Kidney (tissue), 14 donors: Measurements from ENCODE around the gene ACVR1. TPM values are rescaled to one million over a fixed set of nuclear protein-coding genes. Genes with fewer than 3 reads are reported as not detected.

Source experiments
- DNase-seq, 5 donors: peaks; one replicate each; pipeline ENCODE4 v3.0.0-alpha.2; 2013 to 2020
- FAIRE-seq: peaks from 2 replicates; lab custom pipeline; 2012; peaks lifted over from hg19 to GRCh38; lab: Jason Lieb, UNC
- H3K27ac ChIP-seq, 2 donors: one replicate each; pipeline ENCODE4 v1.7.0; 2013; ENCODE audit warnings: low read depth in 2 of 2, low read length in 2 of 2, inconsistent platforms in 1 of 2
- H3K27me3 ChIP-seq: one replicate; pipeline ENCODE4 v1.7.1; 2013; ENCODE audit warnings: low read length, inconsistent platforms; ENCODE audit not compliant: control insufficient read depth, insufficient read depth
- H3K36me3 ChIP-seq, 3 donors: one replicate each; pipeline versions ENCODE4 v1.7.0 to v1.7.1; 2013; ENCODE audit warnings: low read length in 3 of 3, control low read depth in 1 of 3, inconsistent platforms in 1 of 3; ENCODE audit not compliant: insufficient read depth in 3 of 3, control insufficient read depth in 2 of 3
- H3K4me1 ChIP-seq, 3 donors: one replicate each; pipeline versions ENCODE4 v1.7.0 to v1.7.1; 2013; ENCODE audit warnings: low read length in 3 of 3, inconsistent platforms in 1 of 3, low read depth in 1 of 3; ENCODE audit not compliant: control insufficient read depth in 2 of 3, insufficient read depth in 2 of 3
- H3K4me3 ChIP-seq, 3 donors: one replicate each; pipeline versions ENCODE4 v1.7.0 to v1.8.1; 2013; ENCODE audit warnings: low read length in 3 of 3, control low read depth in 1 of 3, inconsistent platforms in 1 of 3
- H3K9ac ChIP-seq, 3 donors: one replicate each; pipeline versions ENCODE4 v1.7.0 to v1.7.1; 2013; ENCODE audit warnings: low read length in 3 of 3, control low read depth in 1 of 3, inconsistent platforms in 1 of 3
- H3K9me3 ChIP-seq, 3 donors: one replicate each; pipeline versions ENCODE4 v1.7.0 to v1.7.1; 2013; ENCODE audit warnings: low read length in 3 of 3, control low read depth in 1 of 3, inconsistent platforms in 1 of 3; ENCODE audit not compliant: control insufficient read depth in 2 of 3, insufficient read depth in 1 of 3
- CTCF ChIP-seq: IDR thresholded peaks from 3 replicates; pipeline ENCODE4 v1.5.1; 2012; ENCODE audit warnings: mild to moderate bottlenecking, moderate library complexity, borderline replicate concordance; ENCODE audit not compliant: insufficient read depth; ENCODE audit errors: extremely low read depth
- intact Hi-C: fragments of 100-400 bp; cut with DNase I; formaldehyde crosslinking; loops from one replicate; pipeline ENCODE4 v1.11.1; 2022
- polyA plus RNA-seq: library from polyadenylated mRNA; stranded (reverse); fragments of 350-450 nt; fragmentation: Illumina TruSeq; extraction: RNeasy Lipid Tissue Mini Kit (QIAGEN cat#74804); gene quantifications from one replicate; pipeline ENCODE4 v1.2.3, GENCODE V29; 2014; ENCODE audit warnings: low read depth, low replicate concordance; ENCODE audit not compliant: insufficient read depth
- total RNA-seq: library from RNA; stranded (reverse); fragmentation: NEBNext Ultra II Directional; extraction: Animal tissue kit (Norgen Biotek cat#: 25700); gene quantifications from one replicate; pipeline ENCODE4 v1.2.1, GENCODE V29; 2021
- donor health status: control.
- donor health status: control.
- donor health status: control.
- donor health status: control.
- donor health status: control.
- donor health status: DM: yes; HTN: yes; CAD: no.
- donor health status: Normal renal cell carcinoma (clear cell type).

ACVR1 gene
- total and polyA plus RNA-seq, 2 donors from 2014 or later, result 16.3 to 38.3 TPM

GRCh38 chr2:157747695-157748370, 128.3 kb downstream of the ACVR1 start:
- no peak for FAIRE-seq
- Histone ChIP-seq H3K9me3 (no peaks in the 10 kb centered on the region), H3K9ac (no peak overlapping the region), H3K4me1 (no peaks in the 10 kb centered on the region), H3K27ac (no peak overlapping the region), H3K4me3 (no peak overlapping the region), H3K36me3 (peaks cover 0 to 8% (median 4%) of the 10 kb centered on the region in 3 donors), H3K27me3 (no peaks in the 10 kb centered on the region)
- TF ChIP-seq CTCF, result no peak
- DNase-seq, result peak in 1 of 5 donors; percentile 9
- intact Hi-C loops, result no loop called here

- no peak for TF ChIP-seq CTCF
- intact Hi-C loops, result no loop called here
- Histone ChIP-seq H3K27me3 (no peaks in the 10 kb centered on the region), H3K4me3 (no peak overlapping the region), H3K36me3 (peaks cover 0 to 8% (median 4%) of the 10 kb centered on the region in 3 donors), H3K4me1 (no peaks in the 10 kb centered on the region), H3K9ac (no peak overlapping the region), H3K27ac (no peak overlapping the region), H3K9me3 (no peaks in the 10 kb centered on the region)
- FAIRE-seq (no peak), DNase-seq (no peak)
These were observed 128.8 kb downstream of the ACVR1 start for GRCh38 chr2:157747280-157747679.

DNA sequence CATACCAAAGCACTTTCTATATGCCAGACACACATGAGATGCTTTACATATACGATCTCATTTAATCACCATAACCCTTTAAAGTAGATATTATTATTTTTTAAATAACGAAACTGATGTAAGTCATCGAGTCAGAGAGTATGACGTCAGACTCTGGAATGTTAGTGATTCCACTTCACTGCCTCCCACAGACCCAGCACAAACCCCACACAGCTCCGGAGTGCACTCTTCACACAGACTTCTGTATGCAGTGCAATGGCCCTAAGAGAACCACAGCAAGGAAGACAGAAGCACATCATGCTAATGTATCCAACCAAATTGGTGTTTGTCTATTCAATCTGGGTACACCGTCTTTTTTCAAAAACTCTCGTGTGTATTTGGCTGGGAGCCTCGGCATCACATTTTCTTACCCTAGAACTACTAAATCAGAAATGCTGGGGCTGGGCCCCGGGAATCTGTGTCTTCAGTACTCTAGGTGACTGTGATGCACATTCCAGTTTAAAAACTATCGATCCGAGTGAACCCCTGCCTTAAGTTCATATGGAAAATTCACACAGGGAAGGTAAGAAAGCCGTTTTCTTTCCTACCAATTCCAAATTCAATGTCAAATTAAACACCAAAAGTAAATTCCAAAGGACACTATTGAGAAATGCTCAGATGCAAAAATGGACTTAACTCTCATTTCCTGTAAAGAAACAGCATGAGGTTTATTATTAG, 129.7 kb downstream of the ACVR1 start:
- DNase-seq (peak in 1 of 5 donors; percentile 2), FAIRE-seq (no peak)
- H3K9me3 ChIP-seq, result no peaks in the 10 kb centered on the region
- H3K36me3 ChIP-seq, result peaks cover 0 to 4% (median 3%) of the 10 kb centered on the region in 3 donors
- no peaks in the 10 kb centered on the region for H3K4me1 ChIP-seq
- no peak overlapping the region for H3K27ac ChIP-seq
- no peak for TF ChIP-seq CTCF
- intact Hi-C loops, result no loop called here
- no peaks in the 10 kb centered on the region for H3K27me3 ChIP-seq
- no peak overlapping the region for H3K4me3 ChIP-seq
- H3K9ac ChIP-seq, result no peak overlapping the region
